GM18508 (cell line): ENCODE measurements around the gene MTCL3.
"Not testable (repeated sequence)": the region's sequence is repeated elsewhere in the genome, so short reads cannot be mapped to it uniquely, and the experiment has no call there.

Source experiments
- ATAC-seq: cut with Tn5 transposase; IDR thresholded peaks from one replicate; pipeline ENCODE4 v1.9.1; 2021; ENCODE audit warnings: moderate number of reproducible peaks; ENCODE audit not compliant: insufficient read depth, unreplicated experiment

Gene MTCL3

GRCh38 chr6:127439718-127440117, 79.4 kb downstream of the MTCL3 start:
- ATAC-seq: no peak

DNA sequence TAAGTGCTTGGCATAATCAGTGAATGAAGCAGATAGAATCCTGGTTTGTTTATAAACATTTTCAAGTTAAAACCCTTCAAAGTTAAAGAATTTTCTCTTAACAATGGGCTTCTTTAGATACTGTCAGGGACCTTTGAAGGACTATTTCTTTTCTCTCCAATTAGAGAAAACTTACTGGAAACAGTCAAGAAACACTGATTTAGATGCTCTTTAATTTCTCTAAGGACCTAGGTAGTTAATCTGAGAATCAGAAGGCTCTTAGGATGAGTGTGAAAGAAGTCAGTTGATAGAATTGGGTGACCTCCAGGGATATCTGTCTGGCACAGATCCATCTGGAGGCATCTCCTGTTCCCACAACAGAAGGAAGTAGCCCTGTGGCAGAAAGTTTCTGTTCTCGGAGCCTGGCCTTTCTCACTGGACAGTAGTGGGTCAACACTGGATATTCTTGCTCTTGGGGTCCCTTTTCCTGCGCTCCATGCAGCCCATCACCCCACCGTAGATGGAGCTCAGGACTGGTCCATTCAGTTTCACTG, 82.5 kb downstream of the MTCL3 start:
- ATAC-seq: no peak

- no peak for ATAC-seq
Observed at GRCh38 chr6:127435626-127436220, 83.4 kb downstream of the MTCL3 start.

DNA sequence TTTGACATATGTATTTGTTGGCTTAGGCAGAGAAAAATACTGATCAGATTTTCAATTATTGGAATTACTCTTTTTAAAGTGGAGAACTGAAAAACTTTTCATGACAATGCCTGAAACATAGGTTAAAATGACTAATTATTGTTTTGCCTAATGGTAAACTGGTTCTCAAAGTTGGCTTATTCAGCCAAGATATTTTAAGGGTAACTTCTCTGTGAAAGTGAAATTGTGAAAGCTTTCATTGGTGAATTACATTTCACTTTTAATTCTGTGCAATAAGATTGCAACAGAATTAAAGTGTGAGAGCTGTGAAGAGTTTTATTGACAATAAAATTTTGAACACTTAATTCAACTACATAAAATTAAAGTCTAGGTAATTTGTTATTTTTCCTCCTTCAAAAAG, 84.5 kb downstream of the MTCL3 start:
- no peak for ATAC-seq

DNA sequence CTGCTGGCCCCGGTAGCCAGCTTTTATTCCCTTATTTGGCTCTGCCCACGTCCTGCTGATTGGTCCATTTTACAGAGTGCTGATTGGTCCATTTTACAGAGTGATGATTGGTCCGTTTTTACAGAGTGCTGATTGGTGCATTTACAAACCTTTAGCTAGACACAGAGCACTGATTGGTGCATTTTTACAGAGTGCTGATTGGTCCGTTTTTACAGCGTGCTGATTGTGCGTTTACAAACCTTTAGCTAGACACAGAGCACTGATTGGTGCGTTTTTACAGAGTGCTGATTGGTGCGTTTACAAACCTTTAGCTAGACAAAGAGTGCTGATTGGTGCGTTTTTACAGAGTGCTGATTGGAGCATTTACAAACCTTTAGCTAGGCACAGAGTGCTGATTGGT, 90.6 kb downstream of the MTCL3 start:
- ATAC-seq: not testable (repeated sequence)

- no peak for ATAC-seq
Observed at GRCh38 chr6:127423921-127424320, 95.2 kb downstream of the MTCL3 start.
